Islet precursor cell (in vitro differentiated cells): ENCODE measurements around the gene LCMT2.
"Not testable (repeated sequence)": the region's sequence is repeated elsewhere in the genome, so short reads cannot be mapped to it uniquely, and the experiment has no call there.

Experiments used
- DNase-seq: peaks from one replicate; pipeline ENCODE4 v3.0.0-alpha.2; 2018

The LCMT2 gene

DNA sequence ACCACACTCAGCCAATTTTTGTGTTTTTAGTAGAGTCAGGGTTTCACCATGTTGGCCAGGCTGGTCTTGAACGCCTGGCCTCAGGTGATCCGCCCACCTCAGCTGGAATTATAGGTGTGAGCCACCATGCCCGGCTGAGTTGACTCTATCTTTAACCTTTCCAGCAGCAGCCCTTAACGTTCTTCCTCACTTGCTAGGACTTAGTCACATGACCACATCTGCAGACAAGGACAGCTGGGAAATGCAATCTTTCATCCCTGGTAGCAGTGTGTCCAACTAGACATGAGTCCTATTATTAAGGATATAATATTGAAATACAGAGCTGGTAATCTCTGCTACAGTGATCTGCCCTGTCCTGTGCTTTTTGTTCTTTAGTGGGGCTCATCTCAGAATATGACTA is 18.0 kb downstream of the LCMT2 start:
- no peak for DNase-seq

DNA sequence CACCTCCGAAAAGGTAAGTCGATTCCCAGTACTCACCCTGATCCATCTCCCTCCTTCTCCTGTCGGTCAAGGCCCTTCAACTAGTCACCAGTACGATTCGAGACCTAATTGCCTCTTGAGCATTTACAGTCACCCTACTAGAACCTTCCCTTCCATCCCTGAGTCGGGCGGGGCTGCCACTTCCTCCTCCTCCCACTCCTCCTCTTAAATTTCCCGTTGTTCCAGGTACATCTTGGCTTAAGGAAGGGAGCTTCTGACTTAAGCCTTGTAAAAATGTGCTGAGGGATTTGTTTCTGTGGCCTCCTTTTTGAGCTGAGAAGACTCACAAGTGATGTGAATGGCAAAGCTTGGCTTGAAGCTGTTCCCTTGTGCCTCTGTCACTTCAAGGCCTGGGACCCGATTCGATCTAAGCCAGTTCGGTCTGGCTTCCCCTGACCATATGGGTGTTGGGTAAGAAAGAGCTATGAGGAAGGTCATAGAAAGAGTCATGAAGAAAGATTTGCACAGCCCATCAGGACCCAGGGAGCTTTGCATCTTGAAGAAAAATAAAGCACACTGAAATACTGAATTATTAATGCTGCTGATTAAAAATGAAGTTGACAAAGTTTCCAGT is 28.1 kb downstream of the LCMT2 start, which contains the start of gene TGM7:
TGM7 (minus strand) TSS at position 51 of the 613 bp plus-strand sequence.
- peak; percentile 28 for DNase-seq

DNA sequence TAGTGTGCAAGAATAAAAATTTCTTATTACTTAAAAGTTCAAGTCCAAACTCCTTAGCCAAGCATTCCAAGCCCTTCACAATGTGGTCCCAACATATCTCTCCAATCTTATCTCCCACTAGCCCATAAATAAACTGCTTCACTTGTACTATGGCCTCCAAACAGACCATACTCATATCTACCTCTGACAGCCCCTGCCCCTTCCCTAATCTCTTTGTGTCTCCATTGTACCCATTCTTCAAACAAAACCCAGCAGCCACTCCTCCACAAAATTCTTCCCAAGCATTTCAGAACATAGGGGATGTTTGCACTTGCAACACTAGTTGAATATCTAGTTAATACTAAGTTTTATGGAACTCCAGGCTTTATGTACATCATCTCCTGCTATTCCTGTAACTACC is 30.5 kb downstream of the LCMT2 start:
- DNase-seq: no peak

DNA sequence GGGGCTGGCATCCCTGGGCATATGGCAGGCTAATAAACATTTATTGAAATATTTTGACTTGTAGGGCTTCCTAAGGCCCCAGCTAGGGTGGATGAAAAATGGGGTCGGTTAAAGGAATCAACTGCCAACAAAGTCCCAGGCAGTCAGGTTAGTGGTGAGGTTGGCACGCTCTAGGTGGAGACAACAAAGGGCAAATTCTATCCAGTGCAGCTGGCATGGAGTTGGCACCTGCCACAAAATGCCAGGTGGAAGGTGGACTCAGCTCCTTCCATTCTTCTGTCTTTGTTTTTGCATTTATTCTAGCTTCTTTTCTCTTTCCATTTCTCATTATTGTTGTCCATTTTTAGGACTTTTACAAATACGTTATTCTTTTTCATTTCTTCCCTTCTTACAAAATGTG is 31.0 kb downstream of the LCMT2 start:
- no peak for DNase-seq

DNA sequence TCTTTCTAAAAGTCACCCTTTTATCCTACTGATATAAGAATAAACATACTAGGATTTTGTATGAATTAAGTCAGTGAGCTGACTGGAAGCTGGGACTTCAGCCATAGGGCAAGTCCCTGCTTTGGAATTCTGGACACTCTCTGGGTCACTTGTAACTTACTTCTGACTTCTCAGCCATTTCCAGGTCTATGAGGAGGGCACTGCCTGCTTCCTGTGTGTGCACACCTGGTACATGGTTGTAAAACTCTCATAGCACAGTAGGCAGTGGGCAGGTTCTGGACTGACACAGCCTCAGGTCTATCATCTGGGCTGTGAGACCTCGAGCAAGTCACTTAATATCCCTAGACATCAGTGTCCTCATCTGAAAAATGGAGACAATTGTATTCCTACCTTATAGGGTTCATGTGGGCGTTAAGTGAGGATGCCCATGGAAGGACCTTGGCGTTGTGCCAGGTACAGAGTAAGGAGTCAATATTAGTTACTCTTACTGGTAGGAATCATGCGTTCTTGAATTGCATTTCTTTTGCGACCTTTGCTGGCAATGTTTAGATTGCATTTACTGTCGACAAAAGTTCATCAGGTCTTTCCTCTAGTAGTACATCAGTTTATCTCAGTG is 36.2 kb downstream of the LCMT2 start:
- no peak for DNase-seq

DNA sequence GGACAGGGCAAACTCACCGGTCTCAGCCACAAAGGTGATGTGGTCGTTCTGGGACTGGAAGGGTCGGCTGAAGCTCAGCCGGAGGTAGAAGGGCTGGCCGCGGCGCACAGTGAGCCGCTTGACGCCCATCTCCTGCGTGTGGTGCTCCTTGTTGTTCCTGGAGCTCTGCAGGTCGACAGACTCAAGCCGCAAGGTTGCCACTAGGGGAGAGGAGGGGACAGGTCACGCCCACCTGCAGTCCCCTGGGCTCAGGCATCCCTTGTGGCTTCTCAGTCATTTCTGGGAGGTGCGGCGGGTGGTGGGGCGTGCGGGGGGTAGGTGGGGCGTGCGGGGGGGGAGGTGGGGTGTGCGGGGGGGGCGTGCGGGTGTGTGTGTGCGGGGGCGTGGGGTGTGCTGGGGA is 36.9 kb downstream of the LCMT2 start:
- DNase-seq: peak; percentile 82

DNA sequence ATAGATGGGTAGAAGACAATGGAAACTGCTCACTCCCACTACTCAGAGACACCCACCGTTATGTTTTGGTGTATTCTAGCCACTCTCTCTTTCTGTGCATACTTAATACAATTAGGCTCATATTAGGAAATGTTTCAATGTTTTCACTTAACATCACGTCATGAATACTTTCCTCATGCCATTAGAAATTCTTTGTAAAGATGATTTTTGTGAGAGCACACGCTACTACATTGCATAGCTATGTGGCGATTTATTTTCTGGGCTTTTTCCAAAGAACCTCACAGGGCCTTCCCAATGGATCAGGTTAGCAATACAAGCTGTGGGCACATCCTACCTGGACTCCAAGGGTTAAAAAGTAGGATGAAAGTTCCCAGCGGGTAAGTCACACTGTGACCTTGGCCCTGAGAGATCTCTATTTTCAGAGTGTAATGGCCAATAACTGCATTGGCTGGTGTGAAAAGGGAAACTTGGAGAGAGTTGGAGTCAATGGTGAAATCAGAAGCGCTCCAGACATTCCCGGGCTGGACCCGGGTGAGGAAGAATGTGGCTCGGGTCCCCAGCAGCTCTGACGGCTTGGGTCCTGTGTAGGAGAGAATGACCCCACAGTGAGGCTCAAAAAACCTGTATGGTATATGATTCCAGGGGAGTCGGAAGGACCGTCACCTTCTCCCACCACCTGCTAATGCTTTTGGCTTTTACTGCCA is 37.8 kb downstream of the LCMT2 start:
- DNase-seq: no peak

DNA sequence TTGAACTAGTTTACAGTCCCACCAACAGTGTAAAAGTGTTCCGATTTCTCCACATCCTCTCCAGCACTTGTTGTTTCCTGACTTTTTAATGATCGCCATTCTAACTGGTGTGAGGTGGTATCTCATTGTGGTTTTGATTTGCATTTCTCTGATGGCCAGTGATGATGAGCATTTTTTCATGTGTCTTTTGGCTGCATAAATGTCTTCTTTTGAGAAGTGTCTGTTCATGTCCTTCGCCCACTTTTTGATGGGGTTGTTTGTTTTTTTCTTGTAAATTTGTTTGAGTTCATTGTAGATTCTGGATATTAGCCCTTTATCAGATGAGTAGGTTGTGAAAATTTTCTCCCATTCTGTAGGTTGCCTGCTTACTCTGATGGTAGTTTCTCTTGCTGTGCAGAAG is 40.7 kb downstream of the LCMT2 start:
- DNase-seq: not testable (repeated sequence)

DNA sequence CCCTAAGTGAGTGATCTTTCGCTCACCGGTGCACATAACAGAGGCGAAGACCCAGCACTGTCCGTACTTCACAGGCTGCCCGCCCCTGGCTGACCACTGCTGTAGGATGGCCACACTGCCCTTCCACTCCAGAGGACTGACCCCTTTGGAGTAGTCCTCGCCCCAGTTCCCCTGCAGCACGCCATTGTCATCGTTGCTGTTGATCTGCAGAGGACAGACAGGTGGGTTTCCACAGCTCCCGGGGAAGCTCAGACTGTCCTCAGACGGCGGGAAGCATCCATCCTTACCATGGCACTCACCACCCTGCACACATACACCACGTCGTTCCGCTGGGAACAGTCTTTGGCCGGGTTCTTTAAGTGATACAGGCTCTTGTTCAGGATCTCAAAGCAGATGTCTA is 43.1 kb downstream of the LCMT2 start:
- peak; percentile 39 for DNase-seq

DNA sequence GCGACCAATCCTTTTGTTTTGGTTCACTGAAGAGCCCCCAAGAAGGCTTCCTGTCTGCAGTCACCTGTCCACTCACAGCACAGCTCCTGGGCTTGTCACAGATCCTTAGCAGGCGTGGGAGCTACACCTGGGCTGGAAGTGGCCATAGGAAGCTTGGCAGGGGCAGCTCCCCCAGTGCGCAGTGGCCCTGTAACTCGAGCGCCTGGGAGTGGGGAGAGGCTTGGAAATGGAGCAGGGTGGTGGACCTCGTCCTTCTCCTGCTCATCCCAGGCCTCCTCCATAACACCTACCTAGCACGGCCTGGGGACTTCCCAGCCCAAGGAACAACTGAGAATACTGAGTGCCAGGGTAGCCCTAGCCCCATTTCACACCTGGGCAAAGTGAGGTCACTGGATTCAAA is 44.3 kb downstream of the LCMT2 start:
- no peak for DNase-seq

DNA sequence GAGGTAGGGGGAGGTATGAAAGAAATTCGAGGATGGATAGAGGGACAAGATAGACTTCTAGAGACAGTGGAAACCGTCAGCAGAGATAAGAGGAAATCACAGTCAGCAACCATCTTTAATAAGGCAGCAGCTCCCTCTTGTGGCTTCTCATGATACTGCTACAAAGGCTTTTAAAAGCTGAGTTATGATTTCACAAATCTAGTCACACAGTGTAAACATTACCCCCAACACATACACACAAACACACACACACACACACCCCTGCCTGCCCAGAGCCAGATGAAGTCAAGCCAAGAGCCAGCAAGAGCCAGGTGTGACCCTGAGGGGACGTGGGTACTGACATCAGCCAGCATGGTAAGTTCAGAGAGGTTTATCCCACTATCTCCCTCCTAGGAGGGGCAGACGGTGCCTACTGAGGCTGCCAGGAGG is 44.8 kb downstream of the LCMT2 start:
- DNase-seq: peak; percentile 64

DNA sequence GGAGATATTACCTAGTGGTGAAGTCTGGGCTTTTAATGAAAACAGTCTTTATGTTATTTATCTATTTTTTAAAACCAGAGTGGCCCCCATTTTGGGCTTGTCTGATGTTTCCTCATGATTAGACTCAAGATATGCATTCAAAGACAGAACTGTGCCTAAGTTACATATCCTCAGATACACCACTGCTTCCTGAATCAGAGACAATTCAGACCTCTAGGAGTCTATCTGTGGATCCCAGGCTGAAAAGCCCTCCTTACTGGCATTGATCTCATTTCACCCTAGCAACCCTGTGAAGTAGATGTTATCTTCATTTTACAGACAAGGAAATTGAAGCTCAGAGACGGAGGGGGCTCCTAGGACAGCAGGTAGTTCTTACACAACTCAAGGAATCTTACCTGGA is 46.8 kb downstream of the LCMT2 start:
- DNase-seq: peak; percentile 42

DNA sequence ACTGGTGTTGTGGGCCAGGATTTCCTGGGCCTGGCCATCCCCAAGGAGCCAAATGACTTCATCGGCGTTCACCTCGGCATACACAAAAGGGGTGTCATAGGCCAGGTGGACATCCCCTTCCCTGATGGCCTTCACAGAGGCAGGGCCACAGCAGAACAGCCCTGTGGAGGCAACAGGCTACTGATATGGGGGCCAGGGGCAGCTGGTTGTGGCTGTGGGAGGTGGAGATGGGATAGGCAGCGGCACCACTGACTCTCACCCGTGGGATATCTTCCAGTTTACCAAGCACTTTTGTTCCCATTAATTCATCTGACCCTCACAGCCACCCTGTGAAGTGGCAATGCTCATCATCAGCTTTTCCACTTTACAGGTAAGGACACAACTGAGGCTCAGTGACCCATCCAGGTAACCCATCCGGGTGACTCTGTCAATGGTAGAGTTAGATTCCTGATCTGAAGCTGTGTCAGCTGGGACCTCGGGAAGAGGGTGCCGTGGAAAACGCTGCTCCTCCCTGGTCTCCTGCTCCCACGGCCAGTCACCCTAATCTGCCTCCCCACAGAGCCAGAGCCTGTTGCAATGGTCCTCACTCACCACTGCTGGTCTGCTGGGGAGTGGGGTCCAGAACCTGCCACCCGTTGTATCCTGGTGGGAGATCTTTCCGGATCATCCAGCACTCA is 48.3 kb downstream of the LCMT2 start:
- peak; percentile 33 for DNase-seq

DNA sequence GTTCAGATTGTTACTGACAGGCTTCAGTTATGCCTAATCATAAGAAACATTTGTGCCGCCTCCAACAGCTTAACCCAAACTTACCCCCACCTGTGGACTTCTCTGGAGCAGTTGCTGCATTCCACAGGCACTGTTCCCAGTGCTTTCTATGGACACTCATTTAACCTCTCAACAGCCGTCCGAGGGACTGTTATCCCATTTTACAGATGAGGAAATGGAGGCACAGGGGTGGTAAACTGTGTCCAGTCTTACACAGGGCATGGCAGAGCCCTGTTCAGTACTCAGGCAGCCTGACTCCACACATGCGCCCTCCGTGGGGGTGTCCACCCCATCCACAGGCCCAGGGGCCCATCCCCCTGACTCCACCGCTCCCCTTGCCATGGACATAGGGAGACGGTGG is 49.4 kb downstream of the LCMT2 start:
- peak; percentile 35 for DNase-seq

DNA sequence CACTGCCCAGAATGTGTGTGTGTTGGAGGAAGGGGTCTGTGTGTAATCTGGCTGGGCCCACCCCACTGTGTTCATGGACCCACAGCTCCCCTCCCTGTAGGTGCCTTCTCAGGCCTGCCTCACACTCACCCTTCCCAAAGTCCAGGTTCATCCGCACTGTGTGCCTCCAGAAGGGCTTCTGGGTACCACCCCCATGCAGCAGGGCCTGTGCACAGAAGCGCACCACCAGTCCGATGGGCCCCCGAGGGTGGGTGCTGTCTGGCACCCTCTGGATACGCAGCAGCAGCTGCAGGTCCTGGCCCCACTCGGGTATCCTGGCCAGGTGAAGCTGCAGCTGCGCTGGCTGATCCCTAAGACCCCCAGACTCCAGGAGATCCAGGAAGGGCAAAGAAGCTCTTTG is 50.9 kb downstream of the LCMT2 start:
- DNase-seq: peak; percentile 49

DNA sequence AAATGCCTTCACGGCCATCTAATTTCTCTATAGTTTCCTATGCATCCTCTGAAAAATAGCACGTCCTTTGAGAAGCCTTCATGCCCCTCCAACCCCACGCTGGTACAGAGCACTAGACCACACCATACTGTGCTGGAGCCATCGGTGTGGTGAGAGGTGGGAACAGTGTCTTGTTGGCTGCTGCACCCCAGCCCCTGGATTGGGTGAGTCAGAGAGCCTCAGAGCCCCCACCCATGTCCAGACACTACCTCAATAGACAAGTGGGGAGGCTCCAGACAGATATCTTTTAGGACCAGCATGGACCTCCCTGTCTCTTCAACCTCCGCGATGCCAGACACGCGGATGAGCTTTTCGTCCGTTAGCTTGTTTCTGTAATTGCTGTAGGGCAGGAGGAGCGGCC is 51.5 kb downstream of the LCMT2 start:
- DNase-seq: peak; percentile 40

DNA sequence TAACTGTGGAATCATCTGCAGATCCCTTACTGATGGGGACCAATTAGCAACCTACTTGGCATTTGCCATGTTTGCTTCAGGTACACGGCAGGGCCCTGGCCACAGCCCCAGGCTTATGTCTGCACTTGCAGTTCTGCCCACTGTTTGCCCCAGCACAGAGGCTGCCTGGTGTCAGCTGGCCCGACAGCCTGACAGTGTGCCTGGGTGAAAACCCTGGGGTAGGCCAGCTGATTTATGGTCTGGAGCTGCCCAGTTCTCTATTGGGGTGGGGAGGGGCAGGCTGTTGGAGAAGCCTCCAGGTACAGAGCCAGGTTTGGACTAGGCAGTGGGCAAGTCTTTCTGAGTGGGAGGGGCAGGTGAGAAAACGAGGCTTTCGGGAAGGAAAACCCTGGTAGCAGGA is 52.5 kb downstream of the LCMT2 start:
- DNase-seq: peak; percentile 43

DNA sequence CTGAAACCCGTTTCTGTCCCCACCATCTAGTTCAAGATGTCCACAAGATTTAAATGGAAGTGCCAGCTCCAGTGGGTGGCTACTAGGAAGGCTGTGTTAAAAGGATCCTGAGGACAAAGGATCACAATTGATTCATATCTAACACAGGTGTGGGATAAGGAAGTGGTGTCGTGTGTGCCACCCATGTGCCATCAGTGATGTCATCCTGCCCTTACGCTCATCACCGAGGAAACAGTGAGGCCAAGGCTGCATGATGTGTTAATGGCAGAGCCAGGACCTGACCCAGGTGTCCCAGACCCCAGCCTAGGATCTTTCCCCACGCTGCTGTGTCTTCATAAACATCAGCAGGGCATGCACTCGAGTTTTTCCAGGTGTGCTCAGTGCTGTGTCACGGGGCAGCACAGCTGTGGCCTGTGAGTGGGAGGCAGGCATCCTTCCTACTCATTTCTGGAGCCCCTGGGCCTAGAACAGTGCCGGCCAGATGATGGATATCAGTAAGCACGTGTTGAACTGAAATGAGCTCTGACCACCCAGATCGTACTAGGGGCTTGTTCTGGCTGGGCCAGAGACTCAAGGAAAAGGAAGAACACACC is 53.0 kb downstream of the LCMT2 start:
- peak; percentile 33 for DNase-seq

DNA sequence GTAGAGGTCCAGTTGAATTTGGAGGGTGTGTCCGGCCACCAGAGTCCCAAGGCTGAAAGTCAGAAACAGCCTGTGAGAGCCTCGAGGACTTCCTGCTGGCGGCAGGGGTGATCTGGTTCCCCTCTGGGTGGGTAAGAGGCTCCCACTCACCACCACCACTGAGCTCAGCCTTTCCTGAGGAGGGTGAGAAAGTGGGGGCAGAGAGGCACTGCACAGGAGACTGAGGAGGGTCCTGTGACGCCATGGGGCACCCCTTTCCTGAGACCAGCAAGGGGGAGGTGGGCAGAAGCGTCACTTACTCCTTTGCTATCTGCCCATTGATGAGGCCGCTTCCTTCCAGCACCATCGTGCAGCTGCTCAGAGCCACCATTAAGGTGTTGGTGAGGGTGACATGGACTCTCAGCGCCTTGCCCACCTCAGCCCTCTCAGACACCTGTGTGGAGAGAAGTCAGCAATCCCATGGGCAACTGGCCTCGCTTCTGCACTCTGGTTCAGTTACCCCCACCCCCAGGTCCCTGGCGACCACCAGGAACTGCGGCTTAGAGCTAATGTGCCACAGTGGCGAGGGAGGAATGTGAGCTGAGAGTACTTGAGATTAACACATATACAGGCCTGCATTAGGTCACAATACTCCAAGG is 53.7 kb downstream of the LCMT2 start:
- DNase-seq: peak; percentile 50

DNA sequence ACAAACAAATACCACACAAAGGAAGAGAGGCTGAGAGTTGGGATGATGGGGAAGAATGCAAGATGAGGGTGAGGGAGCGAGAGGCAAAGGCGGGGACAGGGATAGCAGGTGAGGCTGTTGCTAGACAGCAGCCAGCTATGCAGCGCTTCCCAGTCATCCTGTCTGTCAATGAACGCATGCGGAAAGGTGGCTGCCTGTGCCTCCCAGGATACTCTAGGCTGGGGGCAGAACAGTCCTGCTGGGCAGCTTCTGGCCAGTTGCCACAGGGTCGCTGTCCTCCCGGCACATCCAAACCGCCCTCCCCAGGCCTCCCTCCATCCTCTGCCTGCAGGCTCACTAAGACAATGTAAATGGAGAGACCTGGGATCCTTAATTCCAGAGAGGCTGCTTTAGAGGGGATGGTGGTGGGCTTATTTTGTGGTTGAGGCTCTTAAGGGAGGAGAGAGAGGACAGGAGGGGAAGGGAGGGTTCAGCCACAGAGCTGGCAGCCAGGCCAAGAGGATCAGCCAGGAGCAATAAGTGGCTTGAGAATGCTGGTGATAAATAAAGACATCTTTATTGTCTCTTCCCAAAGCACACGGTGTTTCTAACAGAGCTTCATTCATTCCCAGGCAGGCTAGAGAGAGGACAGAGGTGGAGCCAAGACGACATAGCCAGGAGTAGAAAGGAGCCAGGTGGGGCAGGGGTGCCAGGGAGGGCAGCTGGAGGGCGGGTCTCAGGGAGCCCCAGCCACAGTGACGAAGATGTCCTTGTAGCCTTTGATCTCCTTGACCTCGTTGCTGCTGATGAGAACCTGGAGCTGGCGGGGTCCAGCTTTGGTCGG is 54.4 kb downstream of the LCMT2 start:
- peak; percentile 50 for DNase-seq

DNA sequence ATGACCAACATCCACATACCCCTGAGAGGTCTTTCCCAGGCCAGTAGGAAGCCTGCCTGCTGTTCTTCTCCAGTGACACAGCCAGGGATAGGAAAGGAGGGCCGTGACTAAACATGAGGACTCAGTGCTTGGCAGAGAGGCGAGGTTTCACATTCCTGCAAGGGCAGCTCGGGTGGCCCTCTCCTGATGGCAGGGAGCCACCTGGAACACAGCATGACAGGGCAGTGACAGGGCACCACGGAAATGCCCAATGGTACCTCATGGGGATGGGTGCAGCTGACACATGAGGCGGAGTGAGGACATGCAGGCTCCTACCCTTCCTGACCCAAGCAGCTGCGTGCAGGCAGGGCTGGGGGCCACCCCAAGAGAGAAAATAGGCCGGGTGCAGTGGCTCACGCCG is 56.2 kb downstream of the LCMT2 start:
- DNase-seq: peak; percentile 43
